GM21723 (cell line): Measurements from ENCODE around the gene KRT2.

Experiments used
- ATAC-seq: cut with Tn5 transposase; IDR thresholded peaks from one replicate; pipeline ENCODE4 v1.9.1; 2021; ENCODE audit warnings: mild to moderate bottlenecking, moderate library complexity; ENCODE audit not compliant: unreplicated experiment

Gene KRT2

GRCh38 chr12:52651726-52652261 lies at the start of gene KRT2:
Gene KRT2 (minus strand): TSS chr12:52652211. CDS start chr12:52652142, 69 bp downstream.
- ATAC-seq, result no peak

GRCh38 chr12:52701281-52701680 lies 49.3 kb upstream of the KRT2 start:
- no peak for ATAC-seq

- no peak for ATAC-seq
These were observed 47.9 kb upstream of the KRT2 start for GRCh38 chr12:52699960-52700359.

- ATAC-seq, result no peak
These were observed 47.4 kb upstream of the KRT2 start for GRCh38 chr12:52699373-52699772.

- ATAC-seq, result no peak
These were observed 46.8 kb upstream of the KRT2 start for GRCh38 chr12:52698651-52699340.

- no peak for ATAC-seq
These were observed 45.1 kb upstream of the KRT2 start for GRCh38 chr12:52697058-52697582.

GRCh38 chr12:52696588-52696987 lies 44.6 kb upstream of the KRT2 start:
- no peak for ATAC-seq

- no peak for ATAC-seq
These were observed 43.0 kb upstream of the KRT2 start for GRCh38 chr12:52695039-52695438.

GRCh38 chr12:52694151-52694550 lies 42.1 kb upstream of the KRT2 start:
- ATAC-seq, result no peak

GRCh38 chr12:52693261-52693660 lies 41.2 kb upstream of the KRT2 start:
- ATAC-seq, result no peak

- no peak for ATAC-seq
These were observed 40.2 kb upstream of the KRT2 start for GRCh38 chr12:52692254-52692653.

- ATAC-seq, result no peak
These were observed 39.8 kb upstream of the KRT2 start for GRCh38 chr12:52691841-52692150.

GRCh38 chr12:52691076-52691840 lies 39.2 kb upstream of the KRT2 start:
- ATAC-seq, result no peak

- no peak for ATAC-seq
These were observed 38.5 kb upstream of the KRT2 start for GRCh38 chr12:52690351-52691075.

GRCh38 chr12:52689936-52690335 lies 37.9 kb upstream of the KRT2 start:
- ATAC-seq, result no peak

- ATAC-seq, result no peak
These were observed 37.2 kb upstream of the KRT2 start for GRCh38 chr12:52689239-52689638.

GRCh38 chr12:52688481-52688880 lies 36.5 kb upstream of the KRT2 start:
- no peak for ATAC-seq

GRCh38 chr12:52687497-52688385 lies 35.7 kb upstream of the KRT2 start:
- no peak for ATAC-seq

GRCh38 chr12:52686756-52687487 lies 34.9 kb upstream of the KRT2 start:
- no peak for ATAC-seq

- ATAC-seq, result no peak
These were observed 34.1 kb upstream of the KRT2 start for GRCh38 chr12:52686063-52686462.
